T-cell (primary cell): Measurements from ENCODE around the gene PRSS33. TPM values are rescaled to one million over a fixed set of nuclear protein-coding genes. Genes with fewer than 3 reads are reported as not detected.

Source experiments
- ATAC-seq, 4 experiments: fragments of 200-7000 bp in 3 of 4; fragments of 150-1000 bp in 1 of 4; cut with Tn5 transposase; replicated peaks in 1 of 4; 1 replicate in 3 of 4; 2 replicates in 1 of 4; pipeline ENCODE4 v1.10.0; 2021; ENCODE audit warnings: moderate library complexity in 3 of 4, mild to moderate bottlenecking in 2 of 4, moderate number of reproducible peaks in 1 of 4
- CTCF ChIA-PET, 2 donors: fragments of 300-600 bp; sonication (Branson Sonifier 250); formaldehyde crosslinking; loops; one replicate each; lab custom pipeline; 2022; ENCODE audit warnings: antibody characterized with exemption in 2 of 2; lab: Charles Lee
- POLR2A ChIA-PET, 2 donors: fragments of 300-600 bp; sonication (Branson Sonifier 250); formaldehyde crosslinking; loops; one replicate each; lab custom pipeline; 2022; ENCODE audit warnings: antibody characterized with exemption in 2 of 2; lab: Charles Lee
- DNase-seq, 35 experiments: peaks; one replicate each; pipeline versions ENCODE4 v3.0.0 to v3.0.0-alpha.2; 2013 to 2023
- H3K27ac ChIP-seq: one replicate; pipeline ENCODE4 v1.5.1; 2013; ENCODE audit warnings: low read length
- H3K27me3 ChIP-seq, 2 experiments: replicated peaks in 1 of 2; 1 replicate in 1 of 2; 2 replicates in 1 of 2; pipeline versions ENCODE4 v1.6.1 to v1.7.0; 2013; ENCODE audit warnings: low read length in 1 of 2, mixed read lengths in 1 of 2; ENCODE audit not compliant: control insufficient read depth in 2 of 2, insufficient read depth in 2 of 2; ENCODE audit errors: extremely low read depth in 1 of 2
- H3K36me3 ChIP-seq, 2 donors: 1 replicate in 1 of 2; 2 replicates in 1 of 2; pipeline versions ENCODE4 v1.6.1 to v1.7.0; 2013; ENCODE audit warnings: low read length in 1 of 2; ENCODE audit not compliant: control insufficient read depth in 2 of 2, insufficient read depth in 1 of 2; ENCODE audit errors: extremely low read depth in 1 of 2
- H3K4me1 ChIP-seq, 2 experiments: 1 replicate in 1 of 2; 2 replicates in 1 of 2; pipeline versions ENCODE4 v1.6.1 to v1.7.0; 2013; ENCODE audit warnings: low read length in 2 of 2, mixed read lengths in 1 of 2; ENCODE audit not compliant: insufficient read depth in 2 of 2, control insufficient read depth in 1 of 2; ENCODE audit errors: extremely low read depth in 1 of 2
- H3K4me3 ChIP-seq, 2 donors: 1 replicate in 1 of 2; 2 replicates in 1 of 2; pipeline versions ENCODE4 v1.5.1 to v1.7.0; 2013; ENCODE audit warnings: mild to moderate bottlenecking in 2 of 2, low read length in 1 of 2, moderate library complexity in 1 of 2; ENCODE audit not compliant: control insufficient read depth in 1 of 2; ENCODE audit errors: extremely low read depth in 1 of 2
- H3K9me3 ChIP-seq: 2 replicates; pipeline ENCODE4 v1.7.0; 2013
- H3K27ac Mint-ChIP-seq, 2 donors: one replicate each; pipeline ENCODE4 v1.8.0; 2020 to 2021; ENCODE audit warnings: mild to moderate bottlenecking in 2 of 2, mixed read lengths in 2 of 2
- H3K27me3 Mint-ChIP-seq, 2 donors: one replicate each; pipeline ENCODE4 v1.8.0; 2021 to 2022; ENCODE audit warnings: mixed read lengths in 2 of 2
- H3K36me3 Mint-ChIP-seq: one replicate; pipeline ENCODE4 v1.8.0; 2021; ENCODE audit warnings: mixed read lengths
- H3K4me1 Mint-ChIP-seq, 3 donors: one replicate each; pipeline ENCODE4 v1.8.0; 2020 to 2022; ENCODE audit warnings: mixed read lengths in 3 of 3, mild to moderate bottlenecking in 1 of 3
- H3K4me3 Mint-ChIP-seq, 3 donors: one replicate each; pipeline ENCODE4 v1.8.0; 2020 to 2022; ENCODE audit warnings: mild to moderate bottlenecking in 3 of 3, mixed read lengths in 3 of 3, moderate library complexity in 3 of 3
- H3K9me3 Mint-ChIP-seq, 3 donors: one replicate each; pipeline ENCODE4 v1.8.0; 2020 to 2022; ENCODE audit warnings: mixed read lengths in 3 of 3
- WGBS: methylation state at CpG from one replicate; pipeline ENCODE4 v1.1.5; 2013; ENCODE audit warnings: missing lambda C conversion rate; ENCODE audit not compliant: insufficient coverage; 5-methylcytosine and 5-hydroxymethylcytosine counted together
- total RNA-seq, 35 experiments: library from RNA in 6 of 35; stranded (reverse) in 6 of 35; fragments of 120-200 nt in 1 of 35; gene quantifications; one replicate each; pipeline versions ENCODE4 v1.2.1 to v1.2.4 and lab custom pipeline; 2013 to 2026

The PRSS33 gene
- total RNA-seq, 5 donors from 2014 or later (not counting 1 experiment from before 2014, with no cell fraction given) = not detected

DNA sequence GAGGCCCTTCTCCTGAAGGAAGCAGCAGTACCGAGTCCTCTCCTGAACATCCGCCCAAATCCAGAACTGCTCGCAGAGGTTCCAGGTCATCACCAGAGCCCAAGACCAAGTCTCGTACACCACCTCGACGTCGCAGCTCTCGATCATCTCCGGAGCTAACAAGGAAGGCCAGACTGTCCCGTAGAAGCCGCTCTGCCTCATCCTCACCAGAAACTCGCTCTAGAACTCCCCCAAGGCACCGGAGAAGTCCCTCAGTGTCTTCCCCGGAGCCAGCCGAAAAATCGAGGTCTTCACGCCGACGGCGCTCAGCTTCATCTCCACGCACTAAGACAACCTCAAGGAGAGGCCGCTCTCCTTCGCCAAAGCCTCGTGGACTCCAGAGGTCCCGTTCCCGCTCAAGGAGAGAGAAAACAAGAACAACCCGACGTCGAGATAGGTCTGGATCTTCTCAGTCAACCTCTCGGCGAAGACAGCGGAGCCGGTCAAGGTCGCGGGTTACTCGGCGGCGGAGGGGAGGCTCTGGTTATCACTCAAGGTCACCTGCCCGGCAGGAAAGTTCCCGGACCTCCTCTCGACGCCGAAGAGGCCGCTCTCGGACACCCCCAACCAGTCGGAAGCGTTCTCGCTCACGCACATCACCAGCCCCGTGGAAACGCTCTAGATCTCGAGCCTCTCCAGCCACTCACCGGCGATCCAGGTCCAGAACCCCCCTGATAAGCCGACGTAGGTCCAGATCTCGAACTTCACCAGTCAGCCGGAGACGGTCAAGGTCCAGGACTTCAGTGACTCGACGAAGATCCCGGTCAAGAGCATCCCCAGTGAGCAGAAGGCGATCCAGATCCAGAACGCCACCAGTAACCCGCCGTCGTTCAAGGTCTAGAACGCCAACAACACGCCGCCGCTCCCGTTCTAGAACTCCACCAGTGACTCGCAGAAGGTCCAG is 21.6 kb downstream of the PRSS33 start:
- H3K4me1 Mint-ChIP-seq = peaks cover 10 to 54% (median 14%) of the 10 kb centered on the region in 3 donors
- H3K27ac Mint-ChIP-seq = no peak overlapping the region
- no peaks in the 10 kb centered on the region for H3K27me3 ChIP-seq
- DNase-seq (no peak), ATAC-seq (no peak)
- H3K4me3 Mint-ChIP-seq = peak overlapping the region in 1 of 3 donors; percentile 40
- peaks cover 27 to 100% of the 10 kb centered on the region in 2 donors for H3K36me3 ChIP-seq
- H3K36me3 Mint-ChIP-seq = peaks cover 87% of the 10 kb centered on the region
- POLR2A ChIA-PET = interaction anchor here (0.5 to 2.0 kb wide), 3 partner anchors 8 to 142 kb away, joined by 3 to 13 read pairs (median 11); no protein-coding TSS in a partner anchor
- H3K4me3 ChIP-seq = no peak overlapping the region
- no peaks in the 10 kb centered on the region for H3K27me3 Mint-ChIP-seq
- CTCF ChIA-PET = no interaction called here
- no peak overlapping the region for H3K27ac ChIP-seq
- no peaks in the 10 kb centered on the region for H3K9me3 Mint-ChIP-seq
- H3K4me1 ChIP-seq = peaks cover 0 to 21% of the 10 kb centered on the region in 2 experiments
- no peaks in the 10 kb centered on the region for H3K9me3 ChIP-seq
- 97% methylated on average over 64 of the region's 73 CpGs for WGBS

DNA sequence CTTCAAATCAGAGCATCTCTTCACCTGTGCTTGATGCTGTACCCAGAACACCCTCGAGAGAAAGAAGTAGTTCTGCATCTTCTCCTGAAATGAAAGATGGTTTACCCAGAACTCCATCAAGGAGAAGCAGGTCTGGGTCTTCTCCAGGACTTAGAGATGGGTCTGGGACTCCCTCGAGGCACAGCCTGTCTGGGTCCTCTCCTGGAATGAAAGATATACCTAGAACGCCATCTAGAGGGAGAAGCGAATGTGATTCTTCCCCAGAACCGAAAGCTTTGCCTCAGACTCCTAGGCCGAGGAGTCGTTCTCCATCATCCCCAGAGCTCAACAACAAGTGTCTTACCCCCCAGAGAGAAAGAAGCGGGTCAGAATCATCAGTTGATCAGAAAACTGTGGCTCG is 22.6 kb downstream of the PRSS33 start:
- POLR2A ChIA-PET = interaction anchor here (0.6 to 1.2 kb wide), 3 partner anchors 11 to 1259 kb away, joined by 3 to 4 read pairs (median 3); no protein-coding TSS in a partner anchor
- Histone ChIP-seq H3K4me3 (no peak overlapping the region), H3K27me3 (no peaks in the 10 kb centered on the region), H3K9me3 (no peaks in the 10 kb centered on the region), H3K36me3 (peaks cover 24 to 100% of the 10 kb centered on the region in 2 donors), H3K27ac (no peak overlapping the region), H3K4me1 (peaks cover 0 to 13% of the 10 kb centered on the region in 2 experiments)
- Mint-ChIP-seq H3K9me3 (no peaks in the 10 kb centered on the region), H3K27ac (no peak overlapping the region), H3K4me3 (peak overlapping the region in 1 of 3 donors; percentile 40), H3K4me1 (peaks cover 15 to 58% (median 16%) of the 10 kb centered on the region in 3 donors), H3K27me3 (no peaks in the 10 kb centered on the region), H3K36me3 (peaks cover 92% of the 10 kb centered on the region)
- DNase-seq (no peak), ATAC-seq (no peak)
- CTCF ChIA-PET = no interaction called here
- 89% methylated on average over 6 of the region's 9 CpGs for WGBS

DNA sequence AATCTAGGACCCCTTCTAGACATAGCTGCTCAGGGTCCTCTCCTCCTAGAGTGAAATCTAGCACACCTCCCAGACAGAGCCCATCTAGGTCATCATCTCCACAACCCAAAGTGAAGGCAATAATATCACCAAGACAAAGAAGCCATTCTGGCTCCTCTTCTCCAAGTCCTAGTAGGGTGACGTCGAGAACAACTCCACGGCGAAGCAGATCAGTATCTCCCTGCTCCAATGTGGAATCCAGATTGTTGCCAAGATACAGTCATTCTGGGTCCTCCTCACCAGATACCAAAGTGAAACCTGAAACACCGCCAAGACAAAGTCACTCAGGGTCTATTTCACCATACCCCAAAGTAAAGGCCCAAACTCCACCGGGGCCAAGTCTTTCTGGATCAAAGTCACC is 24.2 kb downstream of the PRSS33 start:
- no peak for DNase-seq
- Histone ChIP-seq H3K4me1 (peaks cover 0 to 9% of the 10 kb centered on the region in 2 experiments), H3K4me3 (no peak overlapping the region), H3K27me3 (no peaks in the 10 kb centered on the region), H3K27ac (no peak overlapping the region), H3K9me3 (no peaks in the 10 kb centered on the region), H3K36me3 (peaks cover 20 to 100% of the 10 kb centered on the region in 2 donors)
- Mint-ChIP-seq H3K4me1 (peaks cover 20 to 59% (median 23%) of the 10 kb centered on the region in 3 donors), H3K27ac (no peak overlapping the region), H3K36me3 (peaks cover 92% of the 10 kb centered on the region), H3K27me3 (no peaks in the 10 kb centered on the region), H3K9me3 (no peaks in the 10 kb centered on the region), H3K4me3 (no peak overlapping the region)
- POLR2A ChIA-PET = interaction anchor here in 1 of 2 donors (0.7 kb wide), 1 partner anchor 10 kb away, joined by 4 read pairs; no protein-coding TSS in a partner anchor
- CTCF ChIA-PET = no interaction called here
- no peak for ATAC-seq
- 98% methylated on average over 6 of the region's 6 CpGs for WGBS

DNA sequence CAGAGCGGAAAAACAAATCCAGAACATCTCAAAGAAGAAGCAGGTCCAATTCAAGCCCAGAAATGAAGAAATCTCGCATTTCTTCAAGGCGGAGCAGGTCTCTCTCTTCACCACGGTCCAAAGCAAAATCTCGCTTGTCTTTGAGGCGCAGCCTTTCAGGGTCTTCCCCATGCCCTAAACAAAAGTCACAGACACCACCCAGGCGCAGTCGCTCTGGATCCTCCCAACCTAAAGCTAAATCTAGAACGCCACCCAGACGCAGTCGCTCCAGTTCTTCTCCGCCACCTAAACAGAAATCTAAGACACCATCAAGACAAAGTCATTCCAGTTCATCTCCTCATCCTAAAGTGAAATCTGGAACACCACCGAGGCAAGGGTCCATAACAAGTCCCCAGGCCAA is 24.6 kb downstream of the PRSS33 start:
- no peaks in the 10 kb centered on the region for H3K27me3 Mint-ChIP-seq
- POLR2A ChIA-PET = interaction anchor here in 1 of 2 donors (0.7 kb wide), 1 partner anchor 9 kb away, joined by 4 read pairs; no protein-coding TSS in a partner anchor
- Histone ChIP-seq H3K9me3 (no peaks in the 10 kb centered on the region), H3K4me1 (peaks cover 0 to 9% of the 10 kb centered on the region in 2 experiments), H3K4me3 (no peak overlapping the region), H3K27ac (no peak overlapping the region), H3K27me3 (no peaks in the 10 kb centered on the region), H3K36me3 (peaks cover 22 to 100% of the 10 kb centered on the region in 2 donors)
- WGBS = 97% methylated on average over 13 of the region's 13 CpGs
- no peak overlapping the region for H3K4me3 Mint-ChIP-seq
- H3K36me3 Mint-ChIP-seq = peaks cover 92% of the 10 kb centered on the region
- no peaks in the 10 kb centered on the region for H3K9me3 Mint-ChIP-seq
- H3K4me1 Mint-ChIP-seq = peaks cover 23 to 56% (median 25%) of the 10 kb centered on the region in 3 donors
- H3K27ac Mint-ChIP-seq = no peak overlapping the region
- ATAC-seq (no peak), DNase-seq (no peak)
- CTCF ChIA-PET = no interaction called here

DNA sequence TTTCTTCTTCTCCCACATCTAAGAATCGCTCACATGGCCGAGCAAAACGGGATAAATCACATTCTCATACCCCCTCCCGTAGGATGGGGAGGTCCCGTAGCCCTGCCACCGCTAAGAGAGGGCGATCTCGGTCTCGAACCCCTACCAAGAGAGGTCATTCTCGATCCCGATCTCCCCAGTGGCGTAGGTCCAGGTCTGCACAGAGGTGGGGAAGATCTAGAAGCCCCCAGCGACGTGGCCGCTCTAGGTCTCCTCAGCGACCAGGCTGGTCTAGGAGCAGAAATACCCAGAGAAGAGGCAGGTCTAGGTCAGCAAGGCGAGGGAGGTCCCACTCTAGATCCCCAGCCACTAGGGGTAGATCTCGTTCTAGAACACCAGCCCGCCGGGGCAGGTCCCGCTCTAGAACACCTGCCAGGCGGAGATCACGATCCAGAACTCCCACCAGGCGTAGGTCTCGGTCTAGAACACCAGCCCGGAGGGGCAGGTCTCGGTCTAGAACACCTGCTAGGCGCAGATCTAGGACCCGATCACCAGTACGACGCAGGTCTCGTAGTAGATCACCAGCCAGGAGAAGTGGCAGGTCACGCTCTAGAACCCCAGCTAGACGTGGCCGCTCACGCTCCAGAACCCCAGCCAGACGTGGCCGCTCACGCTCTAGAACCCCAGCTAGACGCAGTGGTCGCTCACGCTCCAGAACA is 25.3 kb downstream of the PRSS33 start:
- H3K27ac Mint-ChIP-seq = no peak overlapping the region

DNA sequence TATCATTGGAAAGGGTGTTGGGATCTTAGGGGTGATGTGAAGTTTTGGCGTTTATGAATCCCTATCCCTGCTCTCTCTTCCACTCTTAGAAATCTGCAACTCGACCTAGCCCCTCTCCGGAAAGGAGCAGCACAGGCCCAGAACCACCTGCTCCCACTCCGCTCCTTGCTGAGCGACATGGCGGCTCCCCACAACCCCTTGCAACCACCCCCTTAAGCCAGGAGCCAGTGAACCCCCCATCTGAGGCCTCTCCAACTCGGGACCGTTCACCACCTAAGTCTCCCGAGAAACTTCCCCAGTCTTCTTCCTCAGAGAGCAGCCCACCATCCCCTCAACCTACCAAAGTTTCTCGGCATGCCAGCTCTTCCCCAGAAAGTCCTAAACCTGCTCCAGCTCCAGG is 25.9 kb downstream of the PRSS33 start:
- H3K4me3 Mint-ChIP-seq = no peak overlapping the region
- no peak overlapping the region for H3K27ac ChIP-seq
- H3K4me1 ChIP-seq = peaks cover 0 to 7% of the 10 kb centered on the region in 2 experiments
- H3K9me3 ChIP-seq = no peaks in the 10 kb centered on the region
- POLR2A ChIA-PET = no interaction called here
- CTCF ChIA-PET = no interaction called here
- H3K4me1 Mint-ChIP-seq = peaks cover 34 to 60% (median 38%) of the 10 kb centered on the region in 3 donors
- no peak for DNase-seq
- H3K27ac Mint-ChIP-seq = no peak overlapping the region
- peaks cover 94% of the 10 kb centered on the region for H3K36me3 Mint-ChIP-seq
- H3K27me3 Mint-ChIP-seq = no peaks in the 10 kb centered on the region
- ATAC-seq = no peak
- H3K4me3 ChIP-seq = no peak overlapping the region
- WGBS = 99% methylated on average over 9 of the region's 10 CpGs
- H3K36me3 ChIP-seq = peaks cover 17 to 100% of the 10 kb centered on the region in 2 donors
- no peaks in the 10 kb centered on the region for H3K9me3 Mint-ChIP-seq
- no peaks in the 10 kb centered on the region for H3K27me3 ChIP-seq

More for the DNA sequence above, 25.3 kb downstream of the PRSS33 start:
- DNase-seq (no peak), ATAC-seq (peak in 2 of 4 experiments; percentile 7 to 17)
- H3K9me3 ChIP-seq = no peaks in the 10 kb centered on the region
- peaks cover 19 to 100% of the 10 kb centered on the region in 2 donors for H3K36me3 ChIP-seq
- CTCF ChIA-PET = no interaction called here
- peaks cover 0 to 8% of the 10 kb centered on the region in 2 experiments for H3K4me1 ChIP-seq
- POLR2A ChIA-PET = no interaction called here
- H3K27me3 ChIP-seq = no peaks in the 10 kb centered on the region
- Mint-ChIP-seq H3K27me3 (no peaks in the 10 kb centered on the region), H3K36me3 (peaks cover 94% of the 10 kb centered on the region), H3K4me3 (no peak overlapping the region), H3K9me3 (no peaks in the 10 kb centered on the region), H3K4me1 (peaks cover 29 to 60% (median 32%) of the 10 kb centered on the region in 3 donors)
- H3K27ac ChIP-seq = no peak overlapping the region
- whole genome bisulfite sequencing = 98% methylated on average over 42 of the region's 42 CpGs
- H3K4me3 ChIP-seq = no peak overlapping the region
